Activated T-cell treated with anti-CD3 and anti-CD28 coated beads, Interleukin-2, amount 50 U/mL, for 72 hours (primary cell): ENCODE measurements around the gene OTULIN. TPM values are rescaled to one million over a fixed set of nuclear protein-coding genes. Genes with fewer than 3 reads are reported as not detected.

Experiments
- ATAC-seq, 2 donors: fragments of 150-1000 bp; cut with Tn5 transposase; replicated peaks in 1 of 2; 2 replicates each; pipeline ENCODE4 v1.10.0; 2021; ENCODE audit warnings: moderate library complexity in 2 of 2, mild to moderate bottlenecking in 1 of 2
- DNase-seq, 2 donors: peaks; one replicate each; pipeline ENCODE4 v3.0.0; 2021 to 2022; ENCODE audit warnings: mixed read lengths in 1 of 2
- H3K27ac Mint-ChIP-seq: one replicate; pipeline ENCODE4 v1.8.0; 2022; ENCODE audit warnings: mild to moderate bottlenecking, moderate library complexity, mixed read lengths
- H3K27me3 Mint-ChIP-seq: one replicate; pipeline ENCODE4 v1.8.0; 2022; ENCODE audit warnings: low read depth, mixed read lengths
- H3K36me3 Mint-ChIP-seq, 2 donors: one replicate each; pipeline ENCODE4 v1.8.0; 2022; ENCODE audit warnings: mixed read lengths in 2 of 2, mild to moderate bottlenecking in 1 of 2; ENCODE audit not compliant: insufficient read depth in 2 of 2
- H3K4me1 Mint-ChIP-seq: one replicate; pipeline ENCODE4 v1.8.0; 2022; ENCODE audit warnings: low read depth, mixed read lengths
- H3K4me3 Mint-ChIP-seq, 2 donors: one replicate each; pipeline ENCODE4 v1.8.0; 2022; ENCODE audit warnings: mild to moderate bottlenecking in 2 of 2, mixed read lengths in 2 of 2, moderate library complexity in 2 of 2
- H3K9me3 Mint-ChIP-seq, 2 donors: one replicate each; pipeline ENCODE4 v1.8.0; 2022; ENCODE audit warnings: mixed read lengths in 2 of 2
- total RNA-seq, 2 donors: library from RNA; stranded (reverse); gene quantifications; one replicate each; pipeline ENCODE4 v1.2.3, GENCODE V29; 2022

OTULIN gene
- total RNA-seq, 2 donors from 2014 or later: 72.9 to 77.9 TPM

DNA sequence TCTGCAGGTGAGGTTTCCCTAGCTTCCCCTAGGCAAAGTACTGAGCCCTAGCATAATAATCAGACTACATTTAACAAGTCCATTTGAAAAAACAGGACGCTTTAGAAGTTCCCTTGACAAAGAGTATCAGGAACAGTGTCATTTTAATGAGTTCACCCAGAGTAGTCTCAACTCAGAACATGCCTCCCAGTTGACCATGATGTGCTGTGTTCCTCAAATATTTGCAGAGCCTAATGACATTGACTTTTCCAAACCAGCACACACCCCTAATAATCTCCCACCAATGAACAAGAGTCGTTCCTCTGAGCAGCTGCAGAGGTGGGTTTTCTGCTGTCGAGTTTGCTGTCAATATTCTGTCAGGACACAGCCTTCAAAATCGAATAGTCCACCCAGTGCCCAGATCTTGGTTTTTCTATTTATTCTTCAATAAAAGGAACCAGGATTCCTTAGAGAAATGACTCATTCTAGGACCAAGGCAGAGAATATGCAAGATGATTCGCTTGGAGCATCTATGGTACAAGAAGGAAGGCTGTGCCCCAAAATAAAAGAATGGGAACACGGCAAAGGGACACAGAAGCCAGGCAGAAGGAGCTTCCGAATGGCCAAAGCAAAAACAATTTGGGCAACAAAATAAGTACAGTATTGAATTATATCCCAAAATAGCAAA, 57.6 kb downstream of the OTULIN start:
- no peak overlapping the region for H3K4me3 Mint-ChIP-seq
- H3K27ac Mint-ChIP-seq: no peak overlapping the region
- H3K4me1 Mint-ChIP-seq: peaks cover 31% of the 10 kb centered on the region
- H3K27me3 Mint-ChIP-seq: no peaks in the 10 kb centered on the region
- ATAC-seq: no peak
- peaks cover 11 to 21% of the 10 kb centered on the region in 2 donors for H3K36me3 Mint-ChIP-seq
- H3K9me3 Mint-ChIP-seq: no peaks in the 10 kb centered on the region
- no peak for DNase-seq

DNA sequence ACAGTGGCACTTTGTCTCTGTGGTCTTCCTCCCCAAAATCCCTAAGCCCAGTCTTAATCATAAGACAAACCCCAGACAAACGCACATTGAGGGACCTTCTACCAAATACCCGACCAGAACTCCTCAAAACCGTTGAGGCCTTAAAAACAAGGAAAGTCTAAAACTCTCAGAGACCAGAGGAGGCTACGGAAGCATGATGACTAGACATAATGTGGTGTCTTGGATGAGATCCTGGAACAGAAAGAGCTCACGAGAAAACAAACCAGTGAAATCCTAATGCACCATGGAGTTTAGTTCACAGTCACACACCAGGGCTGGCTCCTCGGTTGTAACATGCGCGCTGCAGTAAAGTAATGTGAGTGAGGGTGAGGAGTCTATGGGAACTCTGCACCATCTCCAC, 58.4 kb downstream of the OTULIN start:
- DNase-seq (no peak), ATAC-seq (no peak)
- Mint-ChIP-seq H3K36me3 (peaks cover 8 to 20% of the 10 kb centered on the region in 2 donors), H3K27me3 (no peaks in the 10 kb centered on the region), H3K9me3 (no peaks in the 10 kb centered on the region), H3K4me3 (no peak overlapping the region), H3K27ac (peak overlapping the region; percentile 6), H3K4me1 (peaks cover 31% of the 10 kb centered on the region)

GRCh38 chr5:14723701-14724132, 59.2 kb downstream of the OTULIN start:
- Mint-ChIP-seq H3K9me3 (no peaks in the 10 kb centered on the region), H3K4me1 (peaks cover 29% of the 10 kb centered on the region), H3K27me3 (no peaks in the 10 kb centered on the region), H3K27ac (no peak overlapping the region), H3K4me3 (peak overlapping the region in 1 of 2 donors; percentile 17), H3K36me3 (peaks cover 8 to 19% of the 10 kb centered on the region in 2 donors)
- ATAC-seq (peak; percentile 90 to 93), DNase-seq (peak; percentile 13 to 28)

DNA sequence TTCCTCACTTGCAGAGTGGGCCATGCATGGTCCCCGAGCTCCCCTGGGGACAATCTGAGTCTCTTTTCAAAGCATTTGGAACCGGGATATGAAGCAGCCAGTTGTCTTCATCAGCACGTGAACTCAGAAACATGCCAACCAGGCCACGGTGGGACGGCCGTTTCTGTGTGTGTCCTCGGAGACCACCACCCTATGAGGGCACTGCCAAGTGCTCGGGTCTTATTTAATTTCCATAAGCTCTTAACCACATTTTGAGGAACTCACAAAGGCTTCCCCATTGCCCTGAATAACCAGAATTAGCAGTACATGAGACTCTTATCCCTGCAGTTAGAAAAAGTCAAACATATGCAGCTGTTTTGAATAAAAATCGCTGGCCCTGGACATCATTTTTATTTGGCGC, 60.1 kb downstream of the OTULIN start:
- Mint-ChIP-seq H3K27ac (no peak overlapping the region), H3K36me3 (peaks cover 7 to 16% of the 10 kb centered on the region in 2 donors)
- no peak for ATAC-seq

GRCh38 chr5:14726066-14726838, 61.7 kb downstream of the OTULIN start:
- H3K27me3 Mint-ChIP-seq: no peaks in the 10 kb centered on the region
- H3K4me1 Mint-ChIP-seq: peaks cover 26% of the 10 kb centered on the region
- peaks cover 7 to 15% of the 10 kb centered on the region in 2 donors for H3K36me3 Mint-ChIP-seq
- H3K9me3 Mint-ChIP-seq: no peaks in the 10 kb centered on the region
- no peak overlapping the region for H3K27ac Mint-ChIP-seq
- no peak overlapping the region for H3K4me3 Mint-ChIP-seq
- ATAC-seq (no peak), DNase-seq (no peak)

More for the DNA sequence above, 60.1 kb downstream of the OTULIN start:
- H3K4me3 Mint-ChIP-seq: no peak overlapping the region
- no peaks in the 10 kb centered on the region for H3K9me3 Mint-ChIP-seq
- DNase-seq: no peak
- no peaks in the 10 kb centered on the region for H3K27me3 Mint-ChIP-seq
- peaks cover 26% of the 10 kb centered on the region for H3K4me1 Mint-ChIP-seq

DNA sequence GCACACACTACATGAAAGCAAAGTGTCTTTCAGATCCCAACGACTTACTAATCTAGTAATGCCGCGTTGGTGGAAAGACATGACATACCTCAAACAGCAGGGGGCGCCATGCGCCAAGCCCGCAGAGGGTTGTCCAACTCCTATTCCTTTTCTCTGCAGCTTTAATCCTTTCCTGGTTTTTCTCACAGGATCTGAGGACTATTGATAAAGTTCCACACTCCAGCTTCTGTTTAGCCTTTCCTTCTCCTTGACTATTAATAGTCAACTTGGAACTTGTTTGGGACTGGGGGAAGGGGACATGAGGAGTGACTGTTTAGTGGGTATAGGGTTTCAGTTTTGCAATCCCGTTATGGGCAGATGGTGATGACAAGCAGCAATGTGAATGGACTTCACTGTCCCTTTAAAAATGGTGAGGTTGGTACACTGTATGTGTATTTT, 62.9 kb downstream of the OTULIN start:
- peaks cover 21% of the 10 kb centered on the region for H3K4me1 Mint-ChIP-seq
- ATAC-seq (peak in 1 of 2 donors; percentile 27), DNase-seq (peak; percentile 68 to 79)
- no peaks in the 10 kb centered on the region for H3K9me3 Mint-ChIP-seq
- no peaks in the 10 kb centered on the region for H3K27me3 Mint-ChIP-seq
- H3K36me3 Mint-ChIP-seq: peaks cover 7 to 12% of the 10 kb centered on the region in 2 donors
- H3K4me3 Mint-ChIP-seq: no peak overlapping the region
- H3K27ac Mint-ChIP-seq: no peak overlapping the region

- Mint-ChIP-seq H3K4me1 (peaks cover 16% of the 10 kb centered on the region), H3K9me3 (no peaks in the 10 kb centered on the region), H3K36me3 (peaks cover 7 to 10% of the 10 kb centered on the region in 2 donors), H3K27me3 (no peaks in the 10 kb centered on the region), H3K27ac (no peak overlapping the region), H3K4me3 (no peak overlapping the region)
- ATAC-seq (no peak), DNase-seq (no peak)
These were observed 63.5 kb downstream of the OTULIN start for GRCh38 chr5:14727928-14728458.

GRCh38 chr5:14728459-14728938, 64.0 kb downstream of the OTULIN start:
- H3K4me1 Mint-ChIP-seq: peaks cover 11% of the 10 kb centered on the region
- H3K27ac Mint-ChIP-seq: no peak overlapping the region
- ATAC-seq (no peak), DNase-seq (no peak)
- no peaks in the 10 kb centered on the region for H3K27me3 Mint-ChIP-seq
- H3K9me3 Mint-ChIP-seq: no peaks in the 10 kb centered on the region
- peaks cover 7 to 8% of the 10 kb centered on the region in 2 donors for H3K36me3 Mint-ChIP-seq
- H3K4me3 Mint-ChIP-seq: no peak overlapping the region

GRCh38 chr5:14729448-14730385, 65.2 kb downstream of the OTULIN start:
- Mint-ChIP-seq H3K27ac (peak overlapping the region; percentile 28), H3K36me3 (peaks cover 2 to 4% of the 10 kb centered on the region in 2 donors), H3K4me1 (peaks cover 4% of the 10 kb centered on the region), H3K4me3 (no peak overlapping the region), H3K9me3 (no peaks in the 10 kb centered on the region), H3K27me3 (no peaks in the 10 kb centered on the region)
- ATAC-seq (no peak), DNase-seq (no peak)

GRCh38 chr5:14730466-14730865, 65.9 kb downstream of the OTULIN start:
- no peaks in the 10 kb centered on the region for H3K27me3 Mint-ChIP-seq
- H3K36me3 Mint-ChIP-seq: peaks cover 2 to 4% of the 10 kb centered on the region in 2 donors
- peak overlapping the region; percentile 28 for H3K27ac Mint-ChIP-seq
- ATAC-seq: no peak
- DNase-seq: no peak
- H3K4me1 Mint-ChIP-seq: peaks cover 4% of the 10 kb centered on the region
- H3K4me3 Mint-ChIP-seq: no peak overlapping the region
- H3K9me3 Mint-ChIP-seq: no peaks in the 10 kb centered on the region

- peak overlapping the region; percentile 30 for H3K27ac Mint-ChIP-seq
- H3K27me3 Mint-ChIP-seq: no peaks in the 10 kb centered on the region
- H3K4me3 Mint-ChIP-seq: no peak overlapping the region
- DNase-seq: no peak
- no peak for ATAC-seq
- peaks cover 4% of the 10 kb centered on the region for H3K4me1 Mint-ChIP-seq
- H3K9me3 Mint-ChIP-seq: no peaks in the 10 kb centered on the region
- peaks cover 2 to 4% of the 10 kb centered on the region in 2 donors for H3K36me3 Mint-ChIP-seq
These were observed 66.4 kb downstream of the OTULIN start for GRCh38 chr5:14730881-14731280.

- no peaks in the 10 kb centered on the region for H3K4me1 Mint-ChIP-seq
- H3K27ac Mint-ChIP-seq: no peak overlapping the region
- ATAC-seq (no peak), DNase-seq (no peak)
- peaks cover 0 to 2% of the 10 kb centered on the region in 2 donors for H3K36me3 Mint-ChIP-seq
- H3K27me3 Mint-ChIP-seq: no peaks in the 10 kb centered on the region
- no peak overlapping the region for H3K4me3 Mint-ChIP-seq
- H3K9me3 Mint-ChIP-seq: no peaks in the 10 kb centered on the region
These were observed 68.5 kb downstream of the OTULIN start for GRCh38 chr5:14732991-14733390.
